ENCODE results near the gene ANAPC16.

ANAPC16 gene

DNA sequence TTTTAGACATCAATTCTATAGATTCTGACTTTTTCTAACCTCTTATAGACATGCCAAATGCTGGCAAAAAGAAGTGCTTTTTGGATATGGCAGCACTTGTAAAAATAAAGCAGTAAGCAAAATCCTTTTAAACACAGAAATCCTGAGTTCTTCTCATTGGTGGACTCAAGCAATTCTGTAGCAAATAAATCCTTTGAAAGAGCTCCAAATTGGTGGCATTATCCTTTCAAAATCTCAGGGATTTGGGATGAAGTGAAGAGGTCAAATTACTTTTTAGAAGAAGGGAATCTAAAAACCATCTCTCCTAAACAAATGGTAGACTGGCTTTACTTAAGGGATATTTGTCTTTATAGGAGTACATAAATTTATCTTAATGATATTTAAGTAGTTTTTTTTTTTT lies 17.8 kb downstream of the ANAPC16 start:
- no peak overlapping the region for H3K4me3 ChIP-seq (ENCODE audit: low read depth, low read length)
- DNase-seq (ENCODE audit: low read depth) = no peak
- TF ChIP-seq CTCF (IDR thresholded peaks at IDR 0.05; ENCODE audit: insufficient read depth, low read depth, low read length, missing control alignments) = no peak

DNA sequence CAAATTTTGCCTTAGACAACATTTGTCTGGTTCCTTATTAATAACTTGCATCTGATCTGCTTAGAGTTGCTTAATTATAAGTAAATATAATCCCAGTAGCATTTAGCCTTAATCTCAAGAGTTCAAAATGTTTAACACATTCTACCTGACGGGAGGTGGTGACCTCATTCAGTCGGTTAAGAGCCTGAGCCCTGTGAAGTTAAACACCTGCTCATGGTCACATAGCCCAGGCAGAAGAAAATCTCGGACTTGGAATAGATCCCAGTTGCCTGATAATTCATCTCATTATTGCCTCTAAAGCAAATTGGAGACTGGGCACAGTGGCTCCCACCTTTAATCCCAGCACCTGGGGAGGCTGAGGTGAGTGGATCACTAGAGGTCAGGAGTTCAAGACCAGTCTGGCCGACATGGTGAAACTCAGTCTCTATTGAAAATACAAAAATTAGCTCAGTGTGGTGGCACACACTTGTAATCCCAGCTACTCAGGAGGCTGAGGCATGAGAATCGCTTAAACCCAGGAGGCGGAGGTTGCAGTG lies 18.8 kb downstream of the ANAPC16 start:
- TF ChIP-seq CTCF (IDR thresholded peaks at IDR 0.05; ENCODE audit: insufficient read depth, low read depth, low read length, missing control alignments) = no peak
- DNase-seq (ENCODE audit: low read depth) = no peak

GRCh38 chr10:72235544-72236279 lies 19.9 kb downstream of the ANAPC16 start:
- no peak overlapping the region for H3K4me3 ChIP-seq (ENCODE audit: low read depth, low read length)
- no peak for TF ChIP-seq CTCF (IDR thresholded peaks at IDR 0.05; ENCODE audit: insufficient read depth, low read depth, low read length, missing control alignments)
- no peak for DNase-seq (ENCODE audit: low read depth)

More for the DNA sequence above, 18.8 kb downstream of the ANAPC16 start:
- no peak overlapping the region for H3K4me3 ChIP-seq (ENCODE audit: low read depth, low read length)

GRCh38 chr10:72238392-72239175 lies 22.8 kb downstream of the ANAPC16 start:
- DNase-seq (ENCODE audit: low read depth) = no peak
- H3K4me3 ChIP-seq (ENCODE audit: low read depth, low read length) = no peak overlapping the region
- TF ChIP-seq CTCF (IDR thresholded peaks at IDR 0.05; ENCODE audit: insufficient read depth, low read depth, low read length, missing control alignments) = no peak

DNA sequence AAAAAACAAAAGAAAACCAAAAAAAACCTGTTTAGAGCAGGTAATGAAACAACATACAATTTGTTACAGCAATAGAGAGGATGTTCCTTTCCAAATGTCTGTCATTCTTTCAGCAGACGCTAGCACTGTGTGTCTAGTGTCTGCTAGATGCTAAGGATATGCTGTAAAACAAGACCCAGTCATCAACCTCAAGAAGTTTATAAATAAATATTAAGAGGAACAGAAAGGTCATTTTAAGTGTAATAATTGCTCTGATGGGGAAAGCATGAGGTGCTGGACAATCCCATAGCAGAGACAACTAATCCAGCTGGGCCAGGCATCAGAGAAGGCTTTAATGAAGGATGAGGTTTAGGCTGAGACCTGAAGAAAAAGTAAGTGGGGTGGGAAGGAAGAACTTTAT lies 23.6 kb downstream of the ANAPC16 start:
- no peak for DNase-seq (ENCODE audit: low read depth)

GRCh38 chr10:72240371-72240770 lies 24.6 kb downstream of the ANAPC16 start:
- TF ChIP-seq CTCF (IDR thresholded peaks at IDR 0.05; ENCODE audit: insufficient read depth, low read depth, low read length, missing control alignments) = no peak
- no peak for DNase-seq (ENCODE audit: low read depth)
- H3K4me3 ChIP-seq (ENCODE audit: low read depth, low read length) = no peak overlapping the region

More for the DNA sequence above, 23.6 kb downstream of the ANAPC16 start:
- H3K4me3 ChIP-seq (ENCODE audit: low read depth, low read length) = no peak overlapping the region
- no peak for TF ChIP-seq CTCF (IDR thresholded peaks at IDR 0.05; ENCODE audit: insufficient read depth, low read depth, low read length, missing control alignments)

All from GM12865 (cell line).